Measurements from ENCODE around the gene LSM4.

LSM4 gene

GRCh38 chr19:18274219-18274780, 48.6 kb downstream of the LSM4 start, which contains the start of gene IQCN:
TSS of gene IQCN (minus strand) at chr19:18274452. CDS start at chr19:18269478, 4,974 bp downstream.
- DNase-seq: peak; percentile 55

- no peak for DNase-seq
Observed at GRCh38 chr19:18273561-18274218, 49.2 kb downstream of the LSM4 start.

- DNase-seq: no peak
Observed at GRCh38 chr19:18271433-18271841, 51.4 kb downstream of the LSM4 start.

- no peak for DNase-seq
Observed at GRCh38 chr19:18270326-18270725, 52.5 kb downstream of the LSM4 start.

- DNase-seq: peak; percentile 33
Observed at GRCh38 chr19:18269070-18269723, 53.7 kb downstream of the LSM4 start.

GRCh38 chr19:18266771-18267686, 55.8 kb downstream of the LSM4 start:
- DNase-seq: no peak

- no peak for DNase-seq
Observed at GRCh38 chr19:18265582-18265981, 57.3 kb downstream of the LSM4 start.

GRCh38 chr19:18264971-18265540, 57.8 kb downstream of the LSM4 start:
- DNase-seq: no peak

- no peak for DNase-seq
Observed at GRCh38 chr19:18264137-18264854, 58.6 kb downstream of the LSM4 start.

GRCh38 chr19:18263324-18264136, 59.3 kb downstream of the LSM4 start:
- no peak for DNase-seq

GRCh38 chr19:18262917-18263316, 60.0 kb downstream of the LSM4 start:
- peak; percentile 96 for DNase-seq

GRCh38 chr19:18262144-18262543, 60.7 kb downstream of the LSM4 start:
- DNase-seq: no peak

- DNase-seq: no peak
Observed at GRCh38 chr19:18261474-18261873, 61.4 kb downstream of the LSM4 start.

- DNase-seq: peak; percentile 66
Observed at GRCh38 chr19:18259893-18260292, 63.0 kb downstream of the LSM4 start.

GRCh38 chr19:18257503-18258470, 65.1 kb downstream of the LSM4 start:
- no peak for DNase-seq

Measured in MV-4-11 (cell line).